Caki2 (cell line): Measurements from ENCODE around the gene SF3B5. TPM values are rescaled to one million over a fixed set of nuclear protein-coding genes. Genes with fewer than 3 reads are reported as not detected.
"Not testable (repeated sequence)": the region's sequence is repeated elsewhere in the genome, so short reads cannot be mapped to it uniquely, and the experiment has no call there.

ENCODE experiments used
- DNase-seq: peaks from one replicate; pipeline ENCODE4 v3.0.0-alpha.2; 2015; ENCODE audit warnings: low read depth
- in situ Hi-C: cut with HindIII; loops from 2 replicates; pipeline ENCODE4 v1.10.0; 2016; ENCODE audit warnings: low sequenced_read_pairs, low pct_unique_long_range_greater_than_20kb, mixed read lengths
- total RNA-seq: library from RNA; depleted of rRNA; stranded (reverse); fragments of >200 nt; shearing (Covaris generic); gene quantifications from 2 replicates; pipeline ENCODE4 v1.2.3, GENCODE V29; 2014; ENCODE audit warnings: low replicate concordance

The SF3B5 gene
- total RNA-seq, 1 experiment from 2014 or later = 156 TPM

DNA sequence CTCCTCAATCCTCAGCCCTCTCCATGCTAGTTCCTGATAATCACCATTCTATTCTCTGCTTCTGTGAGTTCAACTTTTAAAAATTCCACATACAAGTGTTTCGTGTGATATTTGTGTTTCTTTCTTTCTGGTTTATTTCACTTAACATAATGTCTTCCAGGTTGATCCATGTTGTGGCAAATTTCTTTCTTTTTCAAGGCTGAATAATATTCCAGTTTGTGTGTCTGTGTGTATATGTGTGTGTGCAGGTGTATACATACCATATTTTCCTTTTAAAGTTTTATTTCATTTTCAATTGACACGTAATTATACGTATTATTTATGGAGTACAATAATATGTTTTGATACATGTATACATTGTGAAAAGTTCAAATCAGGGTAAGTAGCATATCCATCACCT, 19.8 kb upstream of the SF3B5 start:
- no peak for DNase-seq
- in situ Hi-C loops = loop anchor here (25.0 kb wide), 1 partner anchor 372 kb away; no protein-coding TSS in a partner anchor

DNA sequence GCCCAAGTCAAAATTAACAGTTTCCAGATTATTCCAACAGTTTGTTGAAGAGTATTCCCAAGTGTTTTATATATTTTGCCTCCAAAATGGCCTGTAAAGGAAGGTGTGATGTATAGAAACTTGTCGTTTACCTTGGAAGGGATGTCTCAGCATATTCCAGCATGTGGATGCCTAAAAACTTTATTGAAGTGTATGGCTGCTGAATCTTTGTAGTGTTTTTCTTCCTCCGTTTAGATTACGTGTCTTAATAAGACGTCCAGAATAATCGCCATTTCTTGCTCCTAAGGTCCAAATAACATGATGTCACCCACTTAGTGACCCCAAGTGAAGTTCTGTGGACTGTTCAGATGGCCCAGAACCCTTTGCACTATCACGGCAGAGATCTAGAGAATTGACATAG, 18.0 kb upstream of the SF3B5 start:
- in situ Hi-C loops = loop anchor here (25.0 kb wide), 1 partner anchor 374 kb away; no protein-coding TSS in a partner anchor
- DNase-seq = no peak

DNA sequence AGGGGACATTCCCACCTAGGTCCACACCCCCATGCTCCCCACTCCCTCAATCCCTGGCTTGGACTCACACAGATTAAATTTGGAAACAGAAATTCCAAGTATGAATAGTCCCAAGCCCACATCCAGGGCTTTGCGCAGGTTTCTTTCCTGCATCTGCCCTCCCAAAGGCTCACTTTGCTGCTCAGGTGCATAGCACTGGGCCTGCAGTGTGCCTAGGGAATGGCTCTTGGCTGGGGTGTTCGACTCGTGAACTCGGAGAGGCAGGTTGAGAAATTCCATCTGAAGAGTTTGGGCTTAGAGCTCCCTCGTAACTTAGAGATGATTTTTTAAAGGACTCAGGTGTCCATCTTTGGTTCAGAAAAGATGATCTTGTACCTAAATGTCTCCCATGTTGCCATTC, 14.8 kb upstream of the SF3B5 start:
- DNase-seq = no peak
- in situ Hi-C loops = loop anchor here (25.0 kb wide), 1 partner anchor 377 kb away; no protein-coding TSS in a partner anchor

DNA sequence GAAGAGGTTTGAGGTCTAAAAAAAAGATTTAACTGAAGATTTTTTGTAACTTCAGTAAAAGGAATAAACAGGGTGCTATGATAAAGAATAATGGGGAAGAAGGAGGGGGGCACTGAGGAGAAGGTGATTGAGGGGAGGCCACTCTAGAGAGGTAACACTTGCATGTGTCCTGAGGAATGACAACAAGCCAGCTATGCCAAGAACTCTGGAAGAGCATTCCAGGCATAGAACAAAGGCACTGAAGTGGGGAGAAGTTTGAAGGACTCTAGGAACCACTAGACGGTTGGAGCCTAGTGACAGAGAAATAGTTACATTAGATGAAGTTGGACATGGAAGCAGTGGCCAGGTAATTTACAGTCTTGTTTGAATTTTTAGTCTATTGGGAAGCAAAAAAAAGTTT, 10.8 kb upstream of the SF3B5 start:
- in situ Hi-C loops = loop anchor here (25.0 kb wide), 1 partner anchor 381 kb away; no protein-coding TSS in a partner anchor
- DNase-seq = peak; percentile 31

DNA sequence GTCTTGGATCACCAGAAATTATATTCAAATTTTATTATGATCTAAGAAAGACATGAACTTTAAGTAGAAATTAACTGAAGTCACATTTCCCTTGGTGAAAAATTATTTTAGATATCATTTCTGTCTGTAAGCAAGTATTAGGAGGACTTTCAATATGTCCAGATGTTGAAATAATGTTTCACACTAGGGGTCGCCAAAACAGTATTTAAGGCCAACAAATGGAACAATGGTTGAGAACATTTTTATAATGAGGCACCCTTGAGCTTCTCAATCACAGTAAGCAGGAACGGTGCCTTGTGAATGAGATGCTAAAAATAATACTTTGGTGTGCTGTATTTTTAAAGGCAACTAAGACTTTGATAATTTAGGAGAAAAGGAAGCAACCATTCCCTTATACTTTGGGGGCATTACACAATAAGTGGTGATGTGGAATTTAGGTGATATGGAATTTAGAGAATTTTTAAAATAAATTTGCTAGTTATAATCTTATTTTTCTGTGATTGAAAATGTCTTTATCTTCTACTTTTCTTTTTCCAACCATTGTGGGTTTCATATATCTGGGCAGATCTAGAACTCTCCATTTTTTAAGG, 9.6 kb upstream of the SF3B5 start:
- peak; percentile 42 for DNase-seq
- in situ Hi-C loops = loop anchor here (25.0 kb wide), 1 partner anchor 382 kb away; no protein-coding TSS in a partner anchor

DNA sequence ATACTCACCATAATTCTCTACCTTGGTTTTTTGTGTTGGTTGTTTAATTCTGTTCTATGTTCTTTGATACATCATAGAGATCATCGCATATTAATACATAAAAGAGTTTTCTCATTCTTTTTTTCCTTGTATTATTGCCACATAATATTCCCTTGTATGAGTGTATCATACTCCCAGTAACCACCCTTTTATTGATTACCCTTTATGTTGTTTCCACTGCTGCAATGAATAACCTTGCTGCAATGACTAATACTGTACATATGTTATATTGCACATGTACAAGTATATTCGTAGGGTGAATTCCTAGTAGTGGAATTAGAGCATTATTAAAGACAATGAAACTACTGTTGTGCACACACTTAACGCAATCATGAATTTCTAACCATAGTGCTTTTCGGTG, 9.1 kb upstream of the SF3B5 start:
- in situ Hi-C loops = loop anchor here (25.0 kb wide), 1 partner anchor 383 kb away; no protein-coding TSS in a partner anchor
- DNase-seq = no peak

DNA sequence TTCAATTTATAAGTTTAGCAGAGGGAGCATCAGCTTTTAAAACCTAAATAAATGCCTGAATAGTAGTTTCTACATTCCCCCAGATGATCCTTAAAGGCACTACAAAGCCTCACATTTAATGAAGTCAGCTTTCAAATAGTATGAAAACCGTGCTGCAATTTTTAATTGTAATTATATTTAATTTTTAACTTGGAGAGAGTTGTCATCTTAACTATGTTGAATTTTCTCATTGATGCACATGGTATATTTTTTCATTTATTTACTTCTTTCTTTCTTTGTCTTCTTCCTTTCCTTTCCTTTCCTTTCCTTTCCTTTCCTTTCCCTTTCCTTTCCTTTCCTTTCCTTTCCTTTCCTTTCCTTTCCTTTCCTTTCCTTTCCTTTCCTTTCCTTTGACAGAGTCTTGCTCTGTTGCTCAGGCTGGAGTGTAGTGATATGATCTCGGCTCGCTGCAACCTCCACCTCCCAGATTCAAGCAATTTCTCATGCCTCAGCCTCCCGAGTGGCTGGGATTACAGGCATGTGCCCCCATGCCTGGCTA, 7.7 kb upstream of the SF3B5 start:
- in situ Hi-C loops = loop anchor here (25.0 kb wide), 1 partner anchor 384 kb away; no protein-coding TSS in a partner anchor
- no peak for DNase-seq

DNA sequence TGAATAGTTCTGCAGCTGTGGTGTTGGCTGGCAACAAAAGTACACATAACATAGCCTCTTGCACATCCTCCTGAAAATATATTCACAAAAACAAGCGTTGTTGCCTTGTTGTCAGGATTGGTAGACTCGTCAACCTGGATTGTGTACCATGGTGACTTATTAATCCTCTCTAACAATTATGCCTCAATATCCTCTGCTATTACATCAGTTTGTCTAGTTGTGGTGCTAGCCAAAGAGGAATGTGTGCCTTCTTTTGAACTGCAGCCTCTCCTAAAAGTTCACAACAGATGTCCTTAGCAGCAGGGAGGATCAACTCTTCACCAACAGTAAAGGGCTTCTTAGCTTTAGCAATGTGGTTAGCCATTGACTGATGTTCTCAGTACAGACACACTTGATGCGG, 3.6 kb upstream of the SF3B5 start:
- DNase-seq = no peak

DNA sequence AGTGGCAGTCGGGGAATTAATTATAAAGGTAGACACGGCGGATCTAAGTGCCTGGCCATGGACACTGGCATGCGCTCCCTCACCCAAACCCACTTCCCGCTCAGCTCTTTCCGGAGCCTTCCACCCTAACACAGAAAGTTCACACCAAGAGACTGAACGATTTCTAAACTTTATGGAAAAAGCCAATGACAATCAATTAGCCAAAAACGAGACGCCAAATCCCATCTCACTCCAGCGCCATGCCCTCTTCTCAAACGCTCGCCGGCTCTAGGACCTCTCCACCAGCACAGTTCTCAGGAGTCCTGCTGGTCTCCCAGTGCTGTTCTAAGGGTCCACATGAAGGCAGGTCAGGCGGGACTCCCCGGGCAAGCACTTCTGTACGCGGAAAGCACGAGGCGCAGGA, 641 bp downstream of the SF3B5 start:
- DNase-seq = no peak
- in situ Hi-C loops = no loop called here

More for the DNA sequence above, 3.6 kb upstream of the SF3B5 start:
- in situ Hi-C loops = no loop called here

DNA sequence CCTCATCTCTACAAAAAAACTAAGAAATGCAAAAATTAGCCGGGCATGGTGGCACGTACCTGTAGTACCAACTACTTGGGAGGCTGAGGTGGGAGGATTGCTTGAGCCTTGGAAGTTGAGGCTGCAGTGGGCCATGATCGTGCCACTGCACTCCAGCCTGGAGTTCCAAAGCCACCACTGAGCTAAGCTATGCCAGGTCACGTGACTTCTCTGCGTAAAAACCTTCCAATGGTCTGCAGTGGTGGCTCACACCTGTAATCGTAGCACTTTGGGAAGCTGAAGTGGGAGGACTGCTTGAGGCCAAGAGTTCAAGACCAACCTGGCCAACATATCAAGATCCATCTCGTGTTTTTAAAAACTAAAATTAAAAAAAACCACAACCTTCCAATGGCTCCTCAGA, 1.7 kb downstream of the SF3B5 start:
- DNase-seq = no peak
- in situ Hi-C loops = no loop called here

DNA sequence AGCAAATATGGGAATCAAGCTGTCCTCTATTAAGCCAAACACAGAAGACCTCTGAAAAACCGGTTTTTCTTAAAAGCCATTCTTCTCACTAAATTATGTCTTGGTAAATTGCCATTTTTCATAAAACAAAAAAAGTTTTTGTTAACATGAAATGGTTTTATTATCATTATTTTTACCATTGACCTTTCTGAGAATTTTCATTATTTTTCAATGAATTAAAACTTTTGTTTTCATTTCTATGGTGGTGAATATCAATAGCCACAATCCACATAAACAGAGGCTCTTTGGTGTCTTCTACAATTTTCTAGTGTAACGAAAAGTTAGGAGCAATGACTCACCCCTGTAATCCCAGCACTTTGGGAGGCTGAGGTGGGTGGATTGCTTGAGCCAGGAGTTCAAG, 2.1 kb downstream of the SF3B5 start:
- in situ Hi-C loops = no loop called here
- no peak for DNase-seq

DNA sequence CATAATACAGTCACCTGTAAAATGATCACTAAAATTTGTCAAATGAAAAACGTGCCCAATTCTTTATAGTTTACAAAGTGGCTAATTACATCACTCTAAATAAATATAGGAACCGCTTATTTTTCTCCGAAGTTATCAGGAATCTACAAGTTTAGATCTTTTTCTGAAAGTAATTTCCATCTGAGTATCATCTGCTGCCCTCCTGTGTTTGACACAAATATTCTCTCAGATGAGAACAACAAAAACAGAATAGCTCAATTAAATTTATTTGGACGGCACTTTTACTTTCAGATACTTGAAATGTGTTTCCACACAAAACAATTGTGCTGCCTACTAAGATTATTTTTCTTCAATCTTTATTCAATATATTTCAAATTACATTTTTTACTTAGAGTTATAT, 5.0 kb downstream of the SF3B5 start:
- DNase-seq = no peak
- in situ Hi-C loops = no loop called here

DNA sequence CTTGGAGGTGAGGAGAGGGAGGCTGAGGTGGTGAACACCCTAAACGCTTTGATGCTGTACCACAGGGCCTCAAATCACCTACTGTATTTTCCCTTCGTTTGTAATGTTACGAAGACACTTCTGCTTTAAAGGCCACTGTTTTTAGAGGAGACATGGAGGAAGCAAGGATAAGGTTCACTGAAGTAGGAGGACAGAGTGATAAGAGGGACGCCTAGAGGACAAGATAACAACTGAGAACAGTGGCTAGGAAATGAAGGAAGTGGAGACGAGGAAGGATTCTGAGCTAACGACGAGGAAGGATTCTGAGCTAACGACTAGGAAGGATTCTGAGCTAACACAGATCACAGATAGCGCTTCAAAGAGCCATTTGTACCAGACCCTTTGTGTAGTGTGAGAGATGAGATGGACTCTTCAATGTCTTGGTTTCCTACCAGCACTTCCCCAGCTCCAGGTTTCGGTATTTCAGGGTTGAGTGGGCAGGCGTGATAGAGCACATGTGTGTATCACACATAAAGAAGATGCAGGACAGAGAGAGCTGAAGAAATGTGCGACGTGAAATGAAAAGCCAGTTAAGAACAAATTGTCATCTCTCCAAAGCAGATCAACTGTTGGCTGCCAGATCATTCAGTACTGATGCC, 7.5 kb downstream of the SF3B5 start:
- in situ Hi-C loops = no loop called here
- no peak for DNase-seq

DNA sequence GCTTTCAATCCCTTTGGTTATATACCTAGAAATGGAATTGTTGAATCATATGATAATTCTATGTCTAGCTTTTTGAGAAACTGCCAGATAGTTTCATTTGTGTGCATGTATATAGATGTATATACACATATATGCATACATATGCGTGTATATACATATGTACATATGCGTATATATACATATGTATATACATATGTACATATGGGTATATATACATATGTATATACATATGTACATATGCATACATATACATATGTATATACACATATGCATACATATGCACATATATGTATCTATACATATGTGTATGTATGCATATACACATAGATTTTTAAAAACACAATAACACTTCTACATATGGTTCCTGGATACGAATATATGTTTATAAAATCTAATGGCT, 8.4 kb downstream of the SF3B5 start:
- DNase-seq = no peak
- in situ Hi-C loops = no loop called here

DNA sequence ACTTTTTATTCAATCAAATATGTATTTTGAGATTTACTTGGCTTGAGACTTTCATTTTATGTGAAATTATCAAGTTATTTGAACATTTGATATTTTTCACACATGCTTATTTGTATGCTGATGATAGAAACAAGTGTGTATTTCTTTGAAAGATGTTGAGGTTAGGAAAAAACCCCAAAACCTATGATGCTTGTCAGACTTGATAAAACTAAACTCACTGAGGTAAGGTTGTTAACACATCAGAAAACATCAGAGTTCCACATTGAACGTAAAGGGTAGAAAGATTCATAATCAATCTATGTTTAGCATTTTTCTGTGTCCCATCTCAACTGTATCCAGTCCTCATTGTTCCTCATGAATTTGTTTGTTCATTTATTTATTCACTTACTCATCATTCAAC, 12.2 kb downstream of the SF3B5 start:
- in situ Hi-C loops = no loop called here
- DNase-seq = no peak

DNA sequence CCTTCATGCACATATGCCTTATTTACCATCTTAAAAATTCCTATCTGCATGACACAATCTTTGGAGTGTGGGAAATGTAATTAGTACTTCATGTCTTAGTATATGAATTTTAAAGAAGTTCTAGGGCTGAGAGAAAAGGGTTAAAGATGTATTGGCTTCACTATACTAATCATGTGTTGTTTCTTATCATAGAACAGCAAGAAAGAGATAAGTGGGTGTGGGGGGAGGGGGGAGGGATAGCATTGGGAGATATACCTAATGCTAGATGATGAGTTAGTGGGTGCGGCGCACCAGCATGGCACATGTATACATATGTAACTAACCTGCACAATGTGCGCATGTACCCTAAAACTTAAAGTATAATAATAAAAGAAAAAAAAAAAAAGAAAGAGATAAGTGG, 13.0 kb downstream of the SF3B5 start:
- in situ Hi-C loops, DNase-seq: not testable (repeated sequence)

DNA sequence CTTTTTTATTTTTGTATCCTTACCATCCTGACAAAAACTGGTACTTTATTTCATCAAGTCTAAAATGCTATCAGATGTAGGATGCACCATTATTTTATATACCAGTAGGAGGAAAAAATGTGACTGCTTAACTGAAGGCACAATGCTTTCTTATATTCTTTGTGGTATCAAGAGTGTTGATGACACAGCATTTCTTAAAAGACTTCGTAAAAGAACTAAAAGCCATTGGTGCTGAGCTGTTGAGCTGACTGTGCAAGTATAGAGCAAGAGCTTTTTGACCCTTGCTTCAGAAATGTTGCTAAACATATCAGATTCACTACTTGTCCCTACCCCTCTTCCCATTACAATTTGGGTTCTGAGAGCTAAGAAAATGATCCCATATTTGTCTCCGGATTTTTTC, 17.5 kb downstream of the SF3B5 start:
- in situ Hi-C loops = no loop called here
- no peak for DNase-seq

DNA sequence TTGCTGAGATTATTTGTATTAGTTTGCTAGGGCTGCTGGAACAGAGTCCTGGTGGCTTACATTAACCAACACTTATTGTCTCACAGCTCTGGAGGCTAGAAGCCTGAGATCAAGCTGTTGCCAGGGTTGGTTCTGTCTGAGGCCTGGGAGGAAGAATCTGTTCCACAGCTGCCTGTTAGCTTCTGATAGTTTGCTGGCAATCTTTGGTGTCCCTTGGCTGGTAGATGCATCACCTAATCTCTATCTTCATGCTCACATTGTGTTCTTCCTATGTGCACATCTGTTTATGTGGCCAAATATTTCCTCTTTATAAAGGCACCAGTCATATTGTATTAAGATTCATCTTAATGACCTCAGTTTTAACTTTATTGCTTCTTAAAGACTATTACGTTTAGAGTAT, 19.5 kb downstream of the SF3B5 start:
- no peak for DNase-seq
- in situ Hi-C loops = no loop called here

DNA sequence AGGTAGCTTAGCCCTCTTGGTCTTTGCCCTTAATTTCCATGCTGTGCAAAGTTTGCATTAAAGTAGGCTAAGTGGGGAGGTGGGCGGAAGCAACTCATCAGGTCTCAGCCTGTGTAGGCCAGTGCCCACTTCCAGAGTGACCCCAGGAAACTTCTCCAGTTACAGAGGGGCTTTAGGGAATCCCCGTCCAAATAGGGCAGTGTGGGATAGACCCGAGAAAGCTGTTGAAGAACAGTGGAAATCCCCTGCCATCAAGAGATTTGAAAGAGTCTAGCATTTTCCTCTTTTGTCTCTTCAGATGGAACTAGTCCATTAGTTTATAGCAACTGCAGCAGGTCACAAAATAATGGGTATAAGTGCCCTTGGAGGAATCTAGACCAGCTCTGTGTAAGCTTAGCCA, 20.2 kb downstream of the SF3B5 start:
- in situ Hi-C loops = no loop called here
- no peak for DNase-seq

DNA sequence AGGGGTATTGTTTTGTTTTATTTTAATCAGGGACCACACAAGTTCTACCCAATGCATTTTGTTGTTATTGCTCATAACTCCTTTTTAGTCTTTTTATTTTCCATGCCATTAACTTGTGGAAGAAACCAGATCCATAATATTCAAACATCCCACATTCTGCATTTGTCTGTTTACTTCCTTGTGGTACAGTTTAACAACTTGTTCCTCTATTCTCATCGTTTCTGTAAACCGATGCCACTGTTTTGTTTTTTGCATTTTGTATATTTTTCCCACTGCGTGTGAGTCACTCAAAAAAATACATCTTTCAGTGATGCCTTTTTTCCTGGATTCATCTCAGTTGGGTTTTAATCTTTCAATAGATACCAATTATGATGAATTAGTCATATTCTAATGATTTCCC, 22.3 kb downstream of the SF3B5 start:
- in situ Hi-C loops = no loop called here
- no peak for DNase-seq
